Measurements from ENCODE around the gene SH3BP5L. TPM values are rescaled to one million over a fixed set of nuclear protein-coding genes. Genes with fewer than 3 reads are reported as not detected.
"Not testable (repeated sequence)": the region's sequence is repeated elsewhere in the genome, so short reads cannot be mapped to it uniquely, and the experiment has no call there.

SH3BP5L gene
- total RNA-seq, 1 donor from 2014 or later = 17.1 TPM

GRCh38 chr1:248802454-248802853 is 23.3 kb downstream of the SH3BP5L start:
- Histone ChIP-seq H3K4me3 (ENCODE audit: low read depth, low read length) (no peak overlapping the region), H3K27me3 (ENCODE audit: control insufficient read depth, insufficient read depth, low read length) (no peaks in the 10 kb centered on the region), H3K36me3 (ENCODE audit: control insufficient read depth, insufficient read depth, low read length) (no peaks in the 10 kb centered on the region)
- DNase-seq (ENCODE audit: low read depth) = no peak
- no peak for FAIRE-seq
- TF ChIP-seq, protein P1, sequence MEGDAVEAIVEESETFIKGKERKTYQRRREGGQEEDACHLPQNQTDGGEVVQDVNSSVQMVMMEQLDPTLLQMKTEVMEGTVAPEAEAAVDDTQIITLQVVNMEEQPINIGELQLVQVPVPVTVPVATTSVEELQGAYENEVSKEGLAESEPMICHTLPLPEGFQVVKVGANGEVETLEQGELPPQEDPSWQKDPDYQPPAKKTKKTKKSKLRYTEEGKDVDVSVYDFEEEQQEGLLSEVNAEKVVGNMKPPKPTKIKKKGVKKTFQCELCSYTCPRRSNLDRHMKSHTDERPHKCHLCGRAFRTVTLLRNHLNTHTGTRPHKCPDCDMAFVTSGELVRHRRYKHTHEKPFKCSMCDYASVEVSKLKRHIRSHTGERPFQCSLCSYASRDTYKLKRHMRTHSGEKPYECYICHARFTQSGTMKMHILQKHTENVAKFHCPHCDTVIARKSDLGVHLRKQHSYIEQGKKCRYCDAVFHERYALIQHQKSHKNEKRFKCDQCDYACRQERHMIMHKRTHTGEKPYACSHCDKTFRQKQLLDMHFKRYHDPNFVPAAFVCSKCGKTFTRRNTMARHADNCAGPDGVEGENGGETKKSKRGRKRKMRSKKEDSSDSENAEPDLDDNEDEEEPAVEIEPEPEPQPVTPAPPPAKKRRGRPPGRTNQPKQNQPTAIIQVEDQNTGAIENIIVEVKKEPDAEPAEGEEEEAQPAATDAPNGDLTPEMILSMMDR (IDR thresholded peaks at IDR 0.05; ENCODE audit: insufficient read depth, low read length, severe bottlenecking) = no peak

DNA sequence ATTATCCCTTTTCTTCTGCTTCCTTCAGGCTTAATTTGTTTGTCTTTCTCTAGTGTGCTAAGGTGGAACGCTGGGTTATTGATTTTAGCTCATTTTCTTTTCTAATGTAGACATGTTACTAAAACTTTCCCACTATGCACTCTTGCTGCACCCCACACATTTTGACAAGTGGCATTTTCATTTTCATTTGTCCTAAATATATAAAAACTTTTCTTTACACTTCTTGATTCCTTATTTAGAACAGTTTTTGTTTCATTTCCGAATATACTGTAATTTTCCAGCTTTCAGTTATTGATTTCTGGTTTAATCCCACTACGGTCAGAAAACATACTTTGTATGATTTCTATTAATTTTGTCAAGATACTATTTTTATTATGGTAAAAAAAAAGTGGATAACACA is 25.3 kb downstream of the SH3BP5L start:
- Histone ChIP-seq H3K27me3 (ENCODE audit: control insufficient read depth, insufficient read depth, low read length) (no peaks in the 10 kb centered on the region), H3K4me3 (ENCODE audit: low read depth, low read length) (no peak overlapping the region), H3K36me3 (ENCODE audit: control insufficient read depth, insufficient read depth, low read length) (no peaks in the 10 kb centered on the region)
- TF ChIP-seq, protein P1 (IDR thresholded peaks at IDR 0.05; ENCODE audit: insufficient read depth, low read length, severe bottlenecking) = no peak
- FAIRE-seq = no peak
- no peak for DNase-seq (ENCODE audit: low read depth)

GRCh38 chr1:248798791-248799190 is 26.9 kb downstream of the SH3BP5L start:
- H3K27me3 ChIP-seq (ENCODE audit: control insufficient read depth, insufficient read depth, low read length) = no peaks in the 10 kb centered on the region
- H3K4me3 ChIP-seq (ENCODE audit: low read depth, low read length) = no peak overlapping the region
- H3K36me3 ChIP-seq (ENCODE audit: control insufficient read depth, insufficient read depth, low read length) = no peaks in the 10 kb centered on the region
- FAIRE-seq = no peak
- peak; percentile 23 for DNase-seq (ENCODE audit: low read depth)
- TF ChIP-seq, protein P1 (IDR thresholded peaks at IDR 0.05; ENCODE audit: insufficient read depth, low read length, severe bottlenecking) = no peak

GRCh38 chr1:248794663-248795062 is 31.1 kb downstream of the SH3BP5L start:
- not testable (repeated sequence) for FAIRE-seq; DNase-seq (ENCODE audit: low read depth)

GRCh38 chr1:248793592-248793991 is 32.1 kb downstream of the SH3BP5L start:
- Histone ChIP-seq H3K4me3 (ENCODE audit: low read depth, low read length) (no peak overlapping the region), H3K27me3 (ENCODE audit: control insufficient read depth, insufficient read depth, low read length) (no peaks in the 10 kb centered on the region), H3K36me3 (ENCODE audit: control insufficient read depth, insufficient read depth, low read length) (no peaks in the 10 kb centered on the region)
- no peak for FAIRE-seq
- TF ChIP-seq, protein P1 (IDR thresholded peaks at IDR 0.05; ENCODE audit: insufficient read depth, low read length, severe bottlenecking) = no peak
- DNase-seq (ENCODE audit: low read depth) = no peak

More at GRCh38 chr1:248794663-248795062, 31.1 kb downstream of the SH3BP5L start:
- not testable (repeated sequence) for H3K27me3 ChIP-seq (ENCODE audit: control insufficient read depth, insufficient read depth, low read length); H3K4me3 ChIP-seq (ENCODE audit: low read depth, low read length); H3K36me3 ChIP-seq (ENCODE audit: control insufficient read depth, insufficient read depth, low read length)

DNA sequence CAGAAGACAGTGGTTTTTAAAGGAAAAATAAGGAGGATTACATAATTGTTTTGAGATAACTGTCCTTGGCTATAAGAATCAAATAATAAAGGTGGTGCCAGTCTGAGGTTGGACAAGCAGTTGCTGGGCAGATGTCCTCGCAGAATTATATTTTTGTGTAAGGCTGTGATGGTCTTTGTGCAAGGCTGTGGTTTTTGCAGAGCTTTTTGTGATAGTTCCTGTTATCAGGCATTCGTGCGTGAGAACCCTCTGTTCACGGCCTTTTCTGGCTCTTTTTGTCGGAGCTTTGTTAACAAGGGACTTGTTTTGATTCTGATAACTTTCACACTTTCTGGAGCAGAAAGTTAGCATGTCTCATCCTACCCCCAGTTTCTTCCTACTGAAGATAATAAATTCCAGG is 33.4 kb downstream of the SH3BP5L start:
- TF ChIP-seq, protein P1 (IDR thresholded peaks at IDR 0.05; ENCODE audit: insufficient read depth, low read length, severe bottlenecking) = no peak
- Histone ChIP-seq H3K27me3 (ENCODE audit: control insufficient read depth, insufficient read depth, low read length) (no peaks in the 10 kb centered on the region), H3K36me3 (ENCODE audit: control insufficient read depth, insufficient read depth, low read length) (no peaks in the 10 kb centered on the region), H3K4me3 (ENCODE audit: low read depth, low read length) (no peak overlapping the region)
- DNase-seq (ENCODE audit: low read depth) (no peak), FAIRE-seq (no peak)
